ENCODE measurements around the gene UCK1.
A peak's percentile ranks its signal among the peaks of the same experiment; 100 is the strongest.
"Not testable (repeated sequence)": the region's sequence is repeated elsewhere in the genome, so short reads cannot be mapped to it uniquely, and the experiment has no call there.

The UCK1 gene

GRCh38 chr9:131554087-131554842 lies 23.2 kb upstream of the UCK1 start:
- DNase-seq: no peak

- no peak for DNase-seq
These were observed 21.0 kb upstream of the UCK1 start for GRCh38 chr9:131552030-131552429.

- DNase-seq: not testable (repeated sequence)
These were observed 19.4 kb upstream of the UCK1 start for GRCh38 chr9:131550465-131550864.

- DNase-seq: not testable (repeated sequence)
These were observed 18.1 kb upstream of the UCK1 start for GRCh38 chr9:131549186-131549585.

GRCh38 chr9:131546336-131547084 lies 15.4 kb upstream of the UCK1 start:
- no peak for DNase-seq

GRCh38 chr9:131545786-131546335 lies 14.8 kb upstream of the UCK1 start:
- no peak for DNase-seq

- DNase-seq: no peak
These were observed 14.1 kb upstream of the UCK1 start, which contains the start of gene PRRT1B for GRCh38 chr9:131545003-131545785. Gene PRRT1B, plus strand, starts transcription at chr9:131545523. Its CDS starts 93 bp downstream, at chr9:131545616.

- DNase-seq: no peak
These were observed 12.1 kb upstream of the UCK1 start for GRCh38 chr9:131543141-131543540.

- no peak for DNase-seq
These were observed 8.3 kb upstream of the UCK1 start for GRCh38 chr9:131539223-131539923.

- no peak for DNase-seq
These were observed 6.9 kb upstream of the UCK1 start for GRCh38 chr9:131537946-131538345.

GRCh38 chr9:131534721-131535237 lies 3.7 kb upstream of the UCK1 start:
- peak; percentile 43 for DNase-seq

GRCh38 chr9:131530546-131530919 lies 530 bp downstream of the UCK1 start:
- DNase-seq: no peak

- no peak for DNase-seq
These were observed 1.2 kb downstream of the UCK1 start for GRCh38 chr9:131529597-131530545.

GRCh38 chr9:131528886-131529505 lies 2.1 kb downstream of the UCK1 start:
- no peak for DNase-seq

GRCh38 chr9:131528186-131528585 lies 2.9 kb downstream of the UCK1 start:
- no peak for DNase-seq

GRCh38 chr9:131525643-131526565 lies 5.2 kb downstream of the UCK1 start:
- DNase-seq: no peak

GRCh38 chr9:131524665-131525315 lies 6.3 kb downstream of the UCK1 start:
- no peak for DNase-seq
